Neutrophil (primary cell): Measurements from ENCODE around the gene ASMT.

Source experiments
- H3K27ac ChIP-seq: fragments of 200-600 bp; sonication (generic); 2 replicates; pipeline ENCODE4 v1.5.1; 2016; ENCODE audit warnings: mild to moderate bottlenecking, moderate library complexity
- H3K27me3 ChIP-seq: fragments of 200-600 bp; sonication (generic); 2 replicates; pipeline ENCODE4 v1.6.0; 2016; ENCODE audit warnings: mild to moderate bottlenecking
- H3K36me3 ChIP-seq: fragments of 200-600 bp; sonication (generic); 2 replicates; pipeline ENCODE4 v1.5.1; 2017
- H3K4me1 ChIP-seq, 2 experiments: fragments of 200-600 bp in 1 of 2; sonication (generic) in 1 of 2; 1 replicate in 1 of 2; 2 replicates in 1 of 2; pipeline versions ENCODE4 v1.5.1 to v1.6.1; 2013 to 2016; ENCODE audit warnings: low read depth in 1 of 2, low read length in 1 of 2, mild to moderate bottlenecking in 1 of 2, moderate library complexity in 1 of 2; ENCODE audit not compliant: control insufficient read depth in 1 of 2, insufficient read depth in 1 of 2
- H3K4me3 ChIP-seq, 2 experiments: fragments of 200-600 bp in 1 of 2; sonication (generic) in 1 of 2; 1 replicate in 1 of 2; 2 replicates in 1 of 2; pipeline ENCODE4 v1.5.1; 2013 to 2016; ENCODE audit warnings: low read depth in 1 of 2, low read length in 1 of 2, mild to moderate bottlenecking in 1 of 2, moderate library complexity in 1 of 2
- H3K9me3 ChIP-seq: fragments of 200-600 bp; sonication (generic); 2 replicates; pipeline ENCODE4 v1.5.1; 2016
- CTCF ChIP-seq: fragments of 200-600 bp; sonication (generic); IDR thresholded peaks from 2 replicates; pipeline ENCODE4 v1.5.1; 2016; ENCODE audit warnings: antibody characterized with exemption

ASMT gene

GRCh38 chrX:1686642-1687041, 71.8 kb downstream of the ASMT start:
- no peak for TF ChIP-seq CTCF

More at GRCh38 chrX:1686642-1687041, 71.8 kb downstream of the ASMT start:
- Histone ChIP-seq H3K9me3 (no peaks in the 10 kb centered on the region), H3K27me3 (no peaks in the 10 kb centered on the region), H3K4me1 (no peaks in the 10 kb centered on the region), H3K36me3 (no peaks in the 10 kb centered on the region), H3K27ac (no peak overlapping the region), H3K4me3 (no peak overlapping the region)
